SK-N-MC (cell line): ENCODE measurements around the gene VSTM1.

Experiments
- FOXP2 ChIP-seq: optimal IDR thresholded peaks from 2 replicates; pipeline ENCODE3; 2011; ENCODE audit warnings: mild to moderate bottlenecking, moderate library complexity; ENCODE audit not compliant: insufficient read depth; ENCODE audit errors: extremely low read length, control extremely low read depth
- POLR2AphosphoS5 ChIP-seq: IDR thresholded peaks from 2 replicates; pipeline ENCODE4 v1.6.1; 2012; ENCODE audit warnings: mild to moderate bottlenecking, low read depth, low read length, borderline replicate concordance

- TF ChIP-seq POLR2AphosphoS5 (no peak), FOXP2 (no peak)
Measured at GRCh38 chr19:54047616-54048015, 16.1 kb downstream of the VSTM1 start.
